T-helper 1 cell treated with Interleukin-12 subunit alpha and Interleukin-12 subunit beta and Interleukin-4 antibody, amounts not matched to agents 30 ng/mL and 1 ng/mL, for 36 hours (primary cell): ENCODE measurements around the gene HEBP2. TPM values are rescaled to one million over a fixed set of nuclear protein-coding genes. Genes with fewer than 3 reads are reported as not detected.
"Not testable (repeated sequence)": the region's sequence is repeated elsewhere in the genome, so short reads cannot be mapped to it uniquely, and the experiment has no call there.

ENCODE experiments used
- intact Hi-C: fragments of 100-400 bp; cut with micrococcal nuclease; formaldehyde crosslinking; loops from one replicate; pipeline ENCODE4 v1.15.1; 2024
- total RNA-seq: library from RNA; stranded (reverse); gene quantifications from 2 replicates; pipeline ENCODE4 v1.2.3, GENCODE V29; 2022

Gene HEBP2
- total RNA-seq, 1 donor from 2014 or later: 26.5 TPM

DNA sequence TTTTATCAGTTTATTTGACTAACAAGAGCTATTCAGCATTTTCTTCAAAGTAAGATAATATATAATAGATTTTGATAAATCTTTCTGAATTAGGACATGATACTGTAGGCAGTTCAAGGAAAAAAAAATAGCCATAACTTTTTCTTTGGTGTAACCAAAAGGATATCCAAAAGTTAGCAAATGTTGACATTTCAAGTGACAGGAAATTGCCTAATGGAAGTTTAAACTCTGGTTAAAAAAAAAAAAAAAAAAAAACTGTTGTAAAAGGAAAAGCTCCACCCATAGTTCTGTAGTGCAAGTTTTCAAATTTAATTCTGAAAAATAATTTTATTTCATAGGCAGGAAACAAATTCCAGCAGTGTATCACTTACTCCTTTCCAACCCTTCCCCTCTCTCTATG is 18.8 kb downstream of the HEBP2 start:
- intact Hi-C loops: no loop called here

DNA sequence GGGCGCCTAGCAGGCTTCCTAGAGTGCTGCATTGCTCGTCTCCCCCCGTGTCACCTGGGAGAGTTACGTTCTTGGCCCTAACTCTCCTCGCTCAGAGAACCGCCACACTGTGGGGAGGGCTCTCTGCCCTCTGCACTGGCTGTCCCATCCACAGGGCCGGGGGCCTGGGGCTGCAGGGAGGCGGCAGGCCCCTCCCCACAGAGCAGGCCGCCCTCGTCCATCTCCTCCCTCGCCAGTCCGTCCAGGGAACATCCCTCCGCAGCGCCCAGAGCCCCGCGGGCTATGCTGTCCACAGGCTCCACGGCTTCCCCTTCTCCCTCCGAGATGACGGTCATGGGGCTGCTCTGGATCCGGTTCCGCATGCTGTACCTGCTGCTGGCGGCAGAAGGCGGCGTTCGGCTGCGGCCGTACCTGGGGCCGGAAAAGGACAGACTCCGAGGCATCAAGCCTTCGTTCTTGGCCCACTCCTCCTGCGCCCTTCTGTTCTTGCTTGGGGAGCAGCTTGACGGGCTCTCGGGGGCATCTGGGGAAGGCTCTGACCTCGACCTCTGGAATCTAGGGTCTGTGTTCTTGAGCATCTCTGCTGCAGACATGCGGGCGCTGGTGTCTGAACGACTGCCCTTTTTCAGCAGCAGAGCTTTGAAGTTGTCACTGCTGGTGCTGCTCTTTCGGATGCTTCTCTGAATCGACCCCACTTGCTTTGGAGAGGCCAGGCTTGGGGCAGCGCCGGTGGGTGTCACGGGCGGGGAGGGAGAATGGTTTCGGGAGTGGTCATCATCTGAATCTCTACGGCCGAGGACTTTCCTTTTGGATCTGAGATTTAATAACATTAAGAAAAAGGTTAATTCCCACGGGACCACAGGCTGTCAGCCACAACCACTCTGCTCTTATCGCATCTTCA is 20.2 kb downstream of the HEBP2 start:
- intact Hi-C loops: no loop called here

DNA sequence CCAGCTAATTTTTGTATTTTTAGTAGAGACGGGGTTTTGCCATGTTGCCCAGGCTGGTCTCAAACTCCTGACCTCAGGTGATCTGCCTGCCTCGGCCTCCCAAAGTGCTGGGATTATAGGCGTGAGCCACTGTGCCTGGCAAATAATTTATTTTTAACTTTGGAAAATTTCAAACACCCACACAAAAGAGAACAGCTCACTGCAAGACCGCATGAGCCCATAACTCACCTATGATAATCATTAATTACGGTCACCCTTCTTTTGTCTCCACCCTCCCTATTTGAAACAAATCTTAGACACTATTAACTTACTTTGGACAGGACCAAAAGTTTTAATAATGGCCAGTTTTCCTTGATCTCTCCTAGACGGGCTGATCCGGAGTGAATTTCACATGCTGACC is 21.2 kb downstream of the HEBP2 start:
- intact Hi-C loops: not testable (repeated sequence)

DNA sequence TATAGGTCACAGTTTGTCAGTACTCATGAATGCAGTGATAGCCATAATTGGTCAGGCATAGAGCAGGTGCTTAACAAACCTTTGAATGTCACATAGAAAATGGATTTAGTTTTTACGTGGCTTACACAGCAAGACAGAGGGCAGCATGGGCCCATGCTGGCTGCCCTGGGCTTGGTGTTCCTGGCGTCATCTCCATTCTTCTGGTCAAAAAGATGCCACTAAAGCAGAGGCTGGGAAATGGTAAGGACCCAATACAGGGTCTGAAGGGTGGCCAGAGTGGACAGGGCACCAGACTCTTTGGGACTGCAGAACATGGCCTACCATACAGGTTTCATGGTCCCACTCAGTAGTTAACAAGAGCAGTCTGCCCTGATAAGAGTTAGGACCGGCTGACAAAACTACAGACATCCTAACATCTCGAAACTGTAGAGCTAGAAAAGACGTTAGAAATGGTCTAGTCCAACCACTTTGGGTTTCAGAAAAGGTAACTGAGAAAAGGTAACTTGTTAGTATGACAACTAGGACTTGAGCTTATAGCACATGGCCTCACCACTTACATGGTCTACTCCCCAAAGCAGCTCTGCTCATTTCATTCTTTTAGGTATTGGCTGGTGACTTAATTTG is 22.6 kb downstream of the HEBP2 start:
- intact Hi-C loops: no loop called here

DNA sequence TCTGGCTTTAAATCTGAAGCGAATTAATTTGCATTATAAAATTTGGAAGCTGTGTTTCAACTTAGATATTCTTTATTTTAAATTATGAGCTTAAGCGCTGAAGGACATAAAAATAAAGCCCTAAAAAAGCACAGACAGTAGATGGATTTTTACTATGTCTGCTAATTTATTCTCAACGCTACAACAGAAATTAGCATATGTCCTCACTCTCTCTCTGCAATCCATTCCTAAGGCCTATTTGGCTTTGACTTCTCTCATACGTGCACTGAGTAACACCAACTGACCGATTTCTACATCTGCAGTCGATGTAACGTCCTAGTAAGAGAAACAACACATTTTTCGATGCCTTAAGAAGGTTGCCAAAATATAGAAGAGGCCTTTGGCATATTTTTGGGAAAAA is 23.7 kb downstream of the HEBP2 start:
- intact Hi-C loops: loop anchor here (1.0 to 2.0 kb wide), 2 partner anchors 27 to 311 kb away; no protein-coding TSS in a partner anchor

DNA sequence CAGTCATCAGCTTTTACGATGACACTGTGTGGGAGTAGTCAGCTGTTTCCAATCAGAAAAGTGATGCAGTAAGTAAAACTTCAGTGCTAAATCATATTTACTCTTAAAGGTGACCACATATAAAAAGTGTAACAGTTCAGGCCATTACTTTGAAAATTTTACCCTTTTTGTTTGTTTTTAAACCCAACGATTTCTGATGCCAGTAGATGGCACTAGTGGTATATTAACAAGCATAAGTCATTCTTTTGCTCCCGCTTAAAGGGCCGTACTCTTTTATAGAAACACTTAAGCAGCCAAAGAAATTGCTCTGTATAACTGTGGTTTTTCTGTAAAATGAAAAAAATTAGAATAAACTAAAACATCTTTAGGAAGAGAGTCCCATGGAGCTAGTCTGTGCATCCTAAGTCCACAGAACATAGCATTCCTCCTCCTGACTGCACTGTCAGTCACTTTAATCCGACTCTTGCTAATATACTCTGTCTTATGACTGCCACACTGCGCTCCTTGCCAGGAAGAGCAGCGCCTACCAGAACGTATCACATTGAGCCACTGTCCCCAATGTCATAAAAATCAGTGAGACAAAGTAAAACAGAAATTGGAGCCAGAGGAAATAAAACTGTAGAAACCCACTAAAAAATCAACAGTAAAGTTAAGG is 25.0 kb downstream of the HEBP2 start:
- intact Hi-C loops: loop anchor here (1.0 to 2.0 kb wide), 6 partner anchors 26 to 337 kb away; no protein-coding TSS in a partner anchor

DNA sequence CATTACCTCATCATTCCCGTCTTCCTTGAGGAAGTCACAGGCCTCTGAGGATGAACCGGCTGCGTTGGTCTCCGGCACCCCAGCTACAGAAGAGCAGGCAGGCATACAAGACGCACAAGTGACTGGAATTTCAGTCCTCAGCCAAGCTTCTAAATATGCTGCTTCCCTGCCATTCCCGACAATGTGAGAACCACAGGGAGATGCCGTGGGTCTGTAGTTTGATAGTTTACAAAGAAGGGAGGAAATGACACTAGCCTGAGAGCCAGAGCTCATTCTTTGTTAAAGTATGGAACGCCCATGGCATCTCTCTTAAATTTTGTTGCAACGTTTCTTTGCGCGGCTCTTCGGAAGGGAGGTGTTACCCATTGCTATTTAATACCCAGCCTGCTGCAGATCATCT is 25.7 kb downstream of the HEBP2 start:
- intact Hi-C loops: loop anchor here (1.0 to 2.0 kb wide), 5 partner anchors 25 to 337 kb away; no protein-coding TSS in a partner anchor

DNA sequence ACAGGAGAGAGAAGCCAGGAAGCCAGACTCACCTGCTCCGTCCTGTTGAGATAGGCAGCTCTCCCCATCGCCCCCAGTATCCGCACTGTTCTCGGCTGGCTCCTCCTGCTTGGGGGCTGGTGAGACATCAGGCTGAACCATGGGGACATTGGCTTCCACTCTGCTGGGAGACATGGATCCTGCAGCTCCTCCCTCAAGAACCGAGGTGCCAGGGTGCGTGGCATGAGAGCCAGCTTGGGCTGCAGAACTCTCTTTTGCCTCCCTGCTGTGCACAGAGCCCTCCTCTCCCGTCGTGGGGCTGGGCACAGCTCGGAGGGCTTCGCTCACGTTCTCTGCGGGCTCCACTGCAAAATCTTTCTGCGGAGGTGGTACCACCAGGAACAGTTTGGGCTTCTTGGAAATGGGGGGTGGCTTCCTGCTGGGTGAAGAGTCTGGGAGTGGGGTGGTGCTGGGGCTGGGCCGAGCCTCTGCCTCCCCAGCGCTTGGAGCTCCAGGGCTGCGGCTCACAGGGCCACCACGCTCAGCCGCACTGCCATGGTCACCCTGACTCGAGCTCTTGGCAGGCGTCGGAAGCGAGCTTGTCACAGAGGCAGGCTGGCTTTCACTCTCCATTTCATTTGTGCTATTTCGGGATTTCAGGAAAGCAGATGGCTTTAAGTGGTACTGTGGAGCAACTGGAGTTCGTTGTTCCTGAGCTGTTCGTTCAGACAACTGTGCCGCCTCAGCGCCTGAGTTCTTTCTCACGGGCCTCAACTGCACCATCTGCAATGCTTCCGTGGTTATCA is 26.5 kb downstream of the HEBP2 start:
- intact Hi-C loops: no loop called here

DNA sequence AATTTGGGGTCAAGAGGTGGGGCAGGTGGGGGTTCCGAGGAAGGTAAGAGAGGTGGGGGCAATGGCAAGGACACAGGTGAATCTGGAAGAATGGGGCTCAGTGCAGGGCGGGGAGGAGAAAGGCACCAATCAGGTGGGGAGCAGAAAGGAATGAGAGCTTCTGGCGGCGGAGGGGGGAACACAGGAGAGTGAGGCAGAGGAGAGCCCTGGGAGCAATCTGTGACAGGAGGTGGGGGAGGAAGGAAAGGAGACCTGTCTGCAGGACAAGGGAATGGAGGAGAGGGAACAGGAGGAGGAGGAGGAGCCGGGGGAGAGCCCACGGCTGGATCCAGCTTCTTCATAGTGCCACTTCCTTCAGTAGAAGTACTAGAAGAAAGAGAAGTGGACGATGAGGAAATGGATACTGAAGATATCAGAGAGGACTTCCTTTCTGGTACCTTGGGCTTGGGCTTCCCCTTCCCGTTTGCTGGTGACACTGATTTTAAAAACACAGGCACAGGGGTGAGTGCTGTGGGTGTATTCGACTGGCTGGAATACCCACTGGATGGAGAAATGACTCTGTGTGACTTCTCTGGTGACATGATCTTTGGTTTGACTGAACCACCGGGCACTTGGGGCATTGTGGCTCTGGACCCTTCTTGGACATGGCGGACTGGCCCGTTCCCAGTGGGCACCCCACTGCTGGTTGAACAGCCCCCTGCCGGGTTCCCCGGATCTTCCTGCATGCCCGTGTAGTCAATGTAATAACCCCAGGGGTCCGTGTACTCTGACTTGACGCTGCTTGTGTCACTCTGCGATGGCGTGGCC is 27.4 kb downstream of the HEBP2 start:
- intact Hi-C loops: no loop called here

DNA sequence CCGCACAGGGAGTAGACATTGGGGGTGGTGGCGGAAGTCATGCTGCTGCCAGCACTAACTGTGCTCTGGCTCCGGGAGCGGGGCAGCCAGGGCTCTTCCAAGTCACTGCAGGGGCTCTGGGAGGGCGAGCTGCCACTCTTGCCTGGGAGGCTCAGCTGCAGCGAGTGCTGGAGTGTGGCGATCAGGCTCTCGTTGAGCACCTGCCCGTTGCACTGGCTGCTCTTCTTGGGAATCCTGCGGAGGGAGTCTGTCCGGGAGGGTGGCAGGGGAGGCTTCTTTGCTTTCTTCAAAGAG is 28.0 kb downstream of the HEBP2 start:
- intact Hi-C loops: no loop called here

DNA sequence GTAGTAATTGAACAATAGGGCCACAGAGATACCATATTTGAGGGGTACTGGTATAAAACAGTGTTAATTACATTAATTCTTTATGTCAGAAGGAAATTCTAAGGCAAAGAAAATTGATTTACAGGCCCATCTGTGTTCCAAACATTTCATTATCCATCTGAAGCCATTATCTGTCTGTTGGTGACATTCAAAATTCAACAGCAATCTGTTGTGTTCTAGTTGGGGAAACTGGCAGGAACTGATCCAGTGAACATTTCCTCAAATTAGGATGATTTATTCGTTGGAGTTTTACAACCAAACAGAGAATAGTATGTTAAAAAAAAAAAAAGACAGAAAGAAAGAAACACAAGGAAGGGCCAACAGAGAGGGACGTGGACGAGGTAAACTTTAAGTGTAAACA is 30.1 kb downstream of the HEBP2 start:
- intact Hi-C loops: no loop called here

DNA sequence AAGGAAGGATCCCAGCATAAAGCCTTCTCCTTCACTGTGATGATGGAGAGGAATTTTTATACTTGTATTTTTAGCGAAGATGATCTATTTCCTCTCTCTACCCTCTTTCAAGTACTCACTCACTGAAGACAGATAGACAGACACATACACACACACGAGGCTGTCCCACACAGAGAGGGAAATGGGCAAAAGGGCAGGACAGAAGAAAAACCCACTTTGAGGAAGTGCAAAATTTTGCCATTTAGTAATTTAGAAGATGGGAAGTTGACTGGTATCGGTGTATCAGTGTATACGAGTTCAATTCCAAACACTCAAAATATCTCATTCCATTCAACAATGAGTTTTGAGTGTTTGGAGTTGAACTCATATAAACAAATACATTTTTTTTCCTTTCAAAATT is 30.9 kb downstream of the HEBP2 start:
- intact Hi-C loops: no loop called here

DNA sequence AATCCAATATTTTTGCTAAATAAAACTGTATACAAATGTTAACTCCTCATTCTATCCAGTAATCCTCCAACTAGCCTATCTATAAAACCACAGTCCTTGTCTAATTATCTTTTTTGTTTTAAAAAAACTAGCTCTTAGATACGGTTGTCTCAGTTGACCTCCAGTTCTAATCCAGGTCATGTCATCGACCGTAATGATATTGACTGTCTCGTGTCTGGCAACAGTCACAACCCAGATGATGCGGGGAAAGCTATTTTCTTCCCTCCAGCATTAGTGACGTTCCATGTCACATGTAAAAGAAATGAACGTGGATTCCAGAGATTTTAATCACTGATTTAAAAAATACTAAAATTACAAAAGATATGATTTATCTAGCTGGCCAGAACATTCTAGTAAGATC is 35.5 kb downstream of the HEBP2 start:
- intact Hi-C loops: no loop called here

DNA sequence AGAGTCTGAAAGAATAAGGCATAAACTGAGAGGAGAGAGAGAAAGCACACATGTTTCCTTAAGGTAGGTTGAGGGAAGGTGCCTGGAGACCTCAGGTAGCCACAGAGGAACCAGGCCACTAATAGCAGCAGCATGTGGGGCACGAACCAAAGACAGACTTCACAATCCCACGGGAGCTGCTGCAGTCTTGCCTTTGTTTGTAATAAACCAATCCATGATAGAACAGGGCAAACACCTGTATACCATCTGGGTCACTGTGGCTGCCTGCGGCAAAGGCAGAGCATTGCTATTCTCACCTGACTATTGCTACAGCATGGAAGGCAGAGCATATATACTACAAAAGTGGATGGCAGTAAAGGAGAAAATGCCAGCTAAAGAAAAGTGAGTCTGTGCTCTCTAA is 36.3 kb downstream of the HEBP2 start:
- intact Hi-C loops: no loop called here

DNA sequence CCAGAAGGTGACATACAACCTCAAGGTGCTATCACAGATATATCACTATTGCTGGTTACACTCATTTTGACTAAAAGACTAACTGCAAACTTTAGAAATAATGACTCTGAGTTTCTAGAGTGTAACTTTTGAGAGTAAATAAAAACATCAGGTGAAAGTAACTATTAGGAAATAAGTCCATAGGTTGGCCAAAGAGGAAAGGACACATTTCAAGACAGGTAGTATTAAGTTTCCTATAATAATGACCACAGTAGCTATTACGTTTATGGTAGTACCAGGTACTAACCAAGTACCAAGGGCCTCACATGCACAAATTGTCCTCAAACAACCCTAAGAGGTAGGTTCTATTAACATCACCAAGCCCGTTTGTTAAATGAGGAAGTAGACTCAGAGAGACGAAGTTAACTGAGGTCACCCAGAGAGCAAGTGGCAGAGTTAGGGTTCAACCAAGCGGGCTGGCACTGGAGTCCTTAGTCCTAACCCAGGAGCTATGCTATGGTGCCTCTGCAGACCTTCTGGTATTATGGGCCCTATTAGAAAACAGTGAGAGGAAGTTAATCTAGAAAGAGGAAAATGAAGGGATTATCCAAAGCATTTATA is 36.8 kb downstream of the HEBP2 start:
- intact Hi-C loops: no loop called here

DNA sequence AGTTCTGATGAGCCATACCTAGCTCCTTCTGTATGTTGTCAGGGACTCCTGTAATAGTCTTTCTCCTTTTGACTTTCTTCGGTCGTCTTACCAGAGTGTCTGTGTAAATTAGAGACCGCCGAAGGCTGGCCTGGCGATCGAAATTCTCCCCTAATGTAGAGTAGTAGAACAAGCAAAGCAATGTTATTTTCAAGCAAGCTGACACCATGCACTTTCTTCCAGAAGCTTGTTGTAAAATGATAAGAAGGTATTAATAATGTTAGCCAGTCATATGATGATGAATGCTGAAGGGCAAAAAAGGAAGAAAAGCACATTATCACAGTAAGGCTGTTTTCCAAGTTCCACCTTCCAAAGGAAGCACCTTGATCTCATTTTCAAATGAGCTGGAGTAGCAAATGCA is 37.9 kb downstream of the HEBP2 start:
- intact Hi-C loops: no loop called here

DNA sequence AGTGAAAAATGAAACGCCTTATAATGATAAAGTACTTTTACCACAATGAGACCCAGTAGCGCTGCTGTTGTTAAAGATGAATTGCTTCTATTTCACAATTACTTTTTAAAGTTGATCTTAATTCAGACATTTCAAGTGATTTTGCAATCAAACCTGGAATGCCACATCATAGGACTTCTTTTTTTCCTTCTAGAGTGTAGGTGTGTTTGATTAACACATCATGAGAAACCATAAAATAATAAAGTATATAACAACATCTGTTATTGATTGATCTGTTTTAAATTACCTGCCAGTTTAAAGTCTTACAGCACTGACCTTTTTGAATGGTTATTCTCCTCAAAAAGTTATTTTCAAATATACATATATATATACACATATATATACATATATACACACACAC is 38.6 kb downstream of the HEBP2 start:
- intact Hi-C loops: no loop called here

DNA sequence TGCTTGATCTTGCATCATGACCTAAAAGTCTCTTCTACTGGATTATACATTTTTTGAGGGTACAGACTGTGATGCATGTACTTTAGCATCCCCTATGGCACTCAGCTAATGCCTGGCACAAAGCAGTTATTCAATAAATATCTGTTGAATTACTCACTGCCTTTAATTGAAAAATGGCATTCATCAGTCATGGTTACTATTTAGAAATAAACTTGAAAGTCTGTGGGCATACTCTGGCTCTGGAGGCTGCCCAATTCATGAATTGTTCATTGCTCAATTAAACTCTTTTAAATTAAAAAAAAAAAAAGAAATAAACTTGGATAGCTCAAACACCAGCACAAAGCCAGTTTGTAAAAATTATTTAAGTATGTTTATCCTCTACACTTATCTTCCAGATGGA is 40.0 kb downstream of the HEBP2 start:
- intact Hi-C loops: no loop called here

DNA sequence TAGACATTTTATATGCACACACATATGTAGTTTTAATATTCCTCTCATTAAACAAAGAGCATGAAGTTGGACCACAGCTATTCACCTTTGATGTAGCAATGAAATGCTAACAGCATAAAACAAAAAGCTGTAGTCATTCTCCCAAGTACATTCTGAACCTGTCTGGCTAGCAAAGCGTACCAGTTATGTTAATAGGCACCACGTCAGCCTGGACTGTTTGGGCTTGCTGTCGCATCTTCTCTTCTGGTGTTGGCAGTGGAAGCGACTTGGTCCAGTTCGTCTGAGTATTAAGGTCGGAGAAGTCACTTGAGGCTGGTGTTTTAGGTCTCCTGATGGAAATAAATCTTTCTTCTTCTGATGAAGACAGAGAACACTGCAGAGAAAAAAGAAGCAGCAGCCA is 42.8 kb downstream of the HEBP2 start:
- intact Hi-C loops: no loop called here

DNA sequence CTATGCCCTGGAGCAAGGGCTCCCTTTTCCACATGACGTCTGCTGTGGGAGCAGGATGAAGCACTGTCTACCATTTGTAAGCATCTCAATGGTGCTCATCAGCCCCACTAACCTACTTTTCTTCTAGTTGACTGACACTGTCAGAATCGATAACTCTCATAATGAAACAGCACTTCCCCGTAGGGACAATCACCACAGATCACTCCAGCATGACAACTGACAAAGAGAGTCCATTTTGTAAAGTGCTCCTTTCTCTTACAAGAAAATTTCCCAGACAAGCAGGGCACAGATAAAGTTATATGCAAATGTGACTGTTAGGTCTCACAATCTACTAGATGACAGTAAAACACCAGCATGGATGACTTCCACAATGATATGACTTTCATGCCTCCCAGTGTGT is 46.4 kb downstream of the HEBP2 start:
- intact Hi-C loops: no loop called here
